Astrocyte of the cerebellum (primary cell): ENCODE results near the gene HSD17B2.
"Not testable (repeated sequence)": the region's sequence is repeated elsewhere in the genome, so short reads cannot be mapped to it uniquely, and the experiment has no call there.

ENCODE experiments used
- DNase-seq: peaks from one replicate; pipeline ENCODE4 v3.0.0-alpha.2; 2011; ENCODE audit warnings: low read depth
- H3K4me3 ChIP-seq: 2 replicates; pipeline ENCODE4 v1.5.1; 2011; ENCODE audit warnings: mild to moderate bottlenecking, low read depth, low read length, moderate library complexity
- in situ Hi-C: cut with HindIII; loops from 2 replicates; pipeline ENCODE4 v1.10.0; 2017; ENCODE audit warnings: low sequenced_read_pairs
- TF ChIP-seq, protein P1 (sequence below): IDR thresholded peaks from 2 replicates; pipeline ENCODE4 v1.5.1; 2012; ENCODE audit warnings: low read length, low read depth, moderate library complexity, mild to moderate bottlenecking; ENCODE audit errors: missing control alignments

Gene HSD17B2

DNA sequence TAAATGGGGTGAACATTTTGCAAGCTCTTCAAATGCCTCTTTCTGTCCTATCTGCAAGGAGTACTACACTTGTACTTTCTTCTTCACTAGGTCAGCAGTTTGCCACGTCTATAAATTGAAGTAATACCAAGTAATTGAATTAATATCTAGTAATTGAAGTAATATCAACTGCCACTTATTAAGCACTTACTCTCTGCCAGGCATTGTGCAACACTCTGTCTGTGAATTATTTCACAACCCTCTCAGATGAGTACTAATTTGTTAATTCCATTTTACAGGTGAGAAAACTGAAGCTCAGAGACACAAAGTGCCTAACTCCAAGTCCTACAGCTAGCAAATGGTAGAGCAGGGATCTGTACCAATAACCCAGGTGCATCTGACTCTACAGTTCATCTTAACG lies 27.9 kb upstream of the HSD17B2 start:
- in situ Hi-C loops = no loop called here

DNA sequence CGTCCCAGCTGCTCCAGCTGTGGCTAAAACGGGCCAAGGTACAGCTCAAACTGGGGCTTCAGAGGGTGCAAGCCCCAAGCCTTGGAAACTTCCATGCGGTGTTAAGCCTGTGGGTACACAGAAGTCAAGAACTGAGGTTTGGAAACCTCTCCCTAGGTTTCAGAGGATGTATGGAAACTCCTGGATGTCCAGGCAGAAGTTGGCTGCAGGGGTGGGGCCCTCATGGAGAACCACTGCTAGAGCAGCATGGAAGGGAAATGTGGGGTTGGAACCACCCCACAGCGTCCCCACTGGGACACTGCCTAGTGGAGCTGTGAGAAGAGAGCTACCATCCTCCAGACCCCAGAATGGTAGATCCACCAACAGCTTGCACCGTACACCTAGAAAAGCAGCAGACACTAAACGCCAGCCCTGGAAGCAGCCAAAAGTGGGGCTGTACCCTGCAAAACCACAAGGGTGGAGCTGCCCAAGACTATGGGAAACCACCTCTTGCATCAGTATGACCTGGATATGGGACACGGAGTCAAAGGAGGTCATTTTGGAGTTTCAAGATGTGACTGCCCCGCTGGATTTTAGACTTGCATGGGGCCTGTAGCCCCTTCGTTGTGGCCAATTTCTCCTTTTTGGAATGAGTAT lies 26.0 kb upstream of the HSD17B2 start:
- in situ Hi-C loops = no loop called here
- no peak overlapping the region for H3K4me3 ChIP-seq
- TF ChIP-seq, protein P1, sequence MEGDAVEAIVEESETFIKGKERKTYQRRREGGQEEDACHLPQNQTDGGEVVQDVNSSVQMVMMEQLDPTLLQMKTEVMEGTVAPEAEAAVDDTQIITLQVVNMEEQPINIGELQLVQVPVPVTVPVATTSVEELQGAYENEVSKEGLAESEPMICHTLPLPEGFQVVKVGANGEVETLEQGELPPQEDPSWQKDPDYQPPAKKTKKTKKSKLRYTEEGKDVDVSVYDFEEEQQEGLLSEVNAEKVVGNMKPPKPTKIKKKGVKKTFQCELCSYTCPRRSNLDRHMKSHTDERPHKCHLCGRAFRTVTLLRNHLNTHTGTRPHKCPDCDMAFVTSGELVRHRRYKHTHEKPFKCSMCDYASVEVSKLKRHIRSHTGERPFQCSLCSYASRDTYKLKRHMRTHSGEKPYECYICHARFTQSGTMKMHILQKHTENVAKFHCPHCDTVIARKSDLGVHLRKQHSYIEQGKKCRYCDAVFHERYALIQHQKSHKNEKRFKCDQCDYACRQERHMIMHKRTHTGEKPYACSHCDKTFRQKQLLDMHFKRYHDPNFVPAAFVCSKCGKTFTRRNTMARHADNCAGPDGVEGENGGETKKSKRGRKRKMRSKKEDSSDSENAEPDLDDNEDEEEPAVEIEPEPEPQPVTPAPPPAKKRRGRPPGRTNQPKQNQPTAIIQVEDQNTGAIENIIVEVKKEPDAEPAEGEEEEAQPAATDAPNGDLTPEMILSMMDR = no peak
- no peak for DNase-seq

More for the DNA sequence above, 27.9 kb upstream of the HSD17B2 start:
- no peak overlapping the region for H3K4me3 ChIP-seq
- TF ChIP-seq, protein P1 = no peak
- DNase-seq = no peak

DNA sequence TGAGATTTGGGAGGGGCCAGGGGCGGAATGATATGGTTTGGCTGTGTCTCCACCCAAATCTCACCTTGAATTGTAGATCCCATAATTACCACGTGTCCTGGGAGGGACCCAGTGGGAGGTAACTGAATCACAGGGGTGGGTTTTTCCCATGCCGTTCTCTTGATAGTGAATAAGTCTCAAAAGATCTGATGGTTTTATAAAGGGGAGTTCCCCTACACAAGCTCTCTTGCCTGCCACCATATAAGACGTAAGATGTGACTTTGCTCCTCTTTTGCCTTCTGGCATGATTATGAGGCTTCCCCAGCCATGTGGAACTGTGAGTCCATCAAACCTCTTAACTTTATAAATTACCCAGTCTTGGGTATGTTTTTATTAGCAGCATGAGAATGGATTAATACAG lies 25.3 kb upstream of the HSD17B2 start:
- in situ Hi-C loops, H3K4me3 ChIP-seq, DNase-seq: not testable (repeated sequence)

DNA sequence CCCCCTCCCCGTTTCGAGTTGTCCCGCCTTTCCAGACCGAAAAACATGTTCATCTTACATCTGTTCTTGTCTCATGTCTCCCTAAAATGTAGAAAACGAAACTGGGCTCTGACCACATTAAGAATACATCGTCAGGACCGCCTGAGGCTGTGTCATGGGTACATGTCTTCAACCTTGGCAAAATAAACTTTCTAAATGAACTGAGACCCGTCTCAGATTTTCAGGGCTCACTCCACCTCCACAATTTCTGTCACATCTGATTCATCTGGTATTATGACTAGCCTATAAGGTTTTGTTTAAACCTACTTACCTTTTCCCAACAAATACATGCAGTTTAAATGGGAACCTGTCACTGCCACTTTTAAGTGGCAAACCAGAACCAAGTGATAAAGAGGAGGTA lies 24.4 kb upstream of the HSD17B2 start:
- in situ Hi-C loops = no loop called here
- TF ChIP-seq, protein P1 = no peak
- no peak overlapping the region for H3K4me3 ChIP-seq
- DNase-seq = no peak

GRCh38 chr16:82011199-82011641 lies 23.8 kb upstream of the HSD17B2 start, which contains the start of gene SDR42E1:
TSS of gene SDR42E1 (minus strand) at chr16:82011470. CDS start at chr16:82000858, 10,612 bp downstream.
- in situ Hi-C loops = no loop called here
- DNase-seq = no peak
- TF ChIP-seq, protein P1 = no peak
- peak within 1 kb of the TSS; percentile 14 for H3K4me3 ChIP-seq

- TF ChIP-seq, protein P1 = no peak
- in situ Hi-C loops = no loop called here
- H3K4me3 ChIP-seq = no peak overlapping the region
- no peak for DNase-seq
Measured at GRCh38 chr16:82013139-82013538, 21.9 kb upstream of the HSD17B2 start.

DNA sequence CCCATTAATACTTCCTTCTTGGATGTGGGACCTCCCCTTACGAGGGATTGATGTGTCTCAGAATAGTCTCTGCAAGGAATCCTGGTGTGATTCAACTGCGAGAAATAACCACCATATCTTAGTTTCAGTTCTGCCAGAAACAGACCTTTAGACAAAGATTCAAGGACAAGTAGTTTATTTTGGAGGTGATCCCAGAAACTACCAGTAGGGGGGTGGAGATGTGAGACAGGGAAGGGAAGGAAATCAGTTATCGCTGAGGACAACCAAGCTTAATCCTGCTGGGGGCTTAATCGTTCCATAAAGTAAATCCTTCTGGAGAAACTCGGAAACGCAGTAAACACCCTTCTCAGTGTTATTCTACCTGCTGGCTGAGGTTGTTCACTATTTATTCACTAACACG lies 18.8 kb upstream of the HSD17B2 start:
- peak; percentile 35 for DNase-seq
- in situ Hi-C loops = no loop called here
- TF ChIP-seq, protein P1 = peak; percentile 62
- H3K4me3 ChIP-seq = no peak overlapping the region
